Panc1 (cell line): Measurements from ENCODE around the gene ACSL5. TPM values are rescaled to one million over a fixed set of nuclear protein-coding genes. Genes with fewer than 3 reads are reported as not detected.
A peak's percentile ranks its signal among the peaks of the same experiment; 100 is the strongest.

Experiments
- ATAC-seq: fragments of 200-7000 bp; cut with Tn5 transposase; 2 replicates; pipeline ENCODE4 v1.9.1; 2020; ENCODE audit warnings: mild to moderate bottlenecking, moderate library complexity
- BruUV-seq: library from RNA; stranded (reverse); fragments of 400-500 nt; replicated peaks from 2 replicates; lab custom pipeline; 2021; lab: Mats Ljungman, UMichigan
- CTCF ChIA-PET: fragments of 300-600 bp; sonication (Branson Sonifier 250); formaldehyde crosslinking; loops from one replicate; lab custom pipeline; 2022; ENCODE audit warnings: antibody characterized with exemption; lab: Charles Lee
- POLR2A ChIA-PET: fragments of 300-600 bp; sonication (Branson Sonifier 250); formaldehyde crosslinking; loops from one replicate; lab custom pipeline; 2022; ENCODE audit warnings: antibody characterized with exemption; lab: Charles Lee
- DNase-seq: peaks from one replicate; pipeline ENCODE4 v3.0.0-alpha.2; 2010; ENCODE audit warnings: low read depth, low spot score
- H3K27ac ChIP-seq: 2 replicates; pipeline ENCODE4 v1.5.1; 2011; ENCODE audit warnings: mild to moderate bottlenecking, low read length, inconsistent platforms
- H3K27me3 ChIP-seq: fragments of 200-500 bp; sonication (Bioruptor generic); 2 replicates; pipeline ENCODE4 v1.6.0; 2014; ENCODE audit warnings: low read length, inconsistent platforms; ENCODE audit not compliant: control insufficient read depth, insufficient read depth
- H3K36me3 ChIP-seq: fragments of 200-500 bp; sonication (Bioruptor generic); 2 replicates; pipeline ENCODE4 v1.5.1; 2014; ENCODE audit warnings: inconsistent platforms, mild to moderate bottlenecking, low read length, moderate library complexity; ENCODE audit not compliant: control insufficient read depth, insufficient read depth
- H3K4me1 ChIP-seq: 2 replicates; pipeline ENCODE4 v1.5.1; 2011; ENCODE audit warnings: inconsistent platforms, mild to moderate bottlenecking, low read length, moderate library complexity; ENCODE audit not compliant: control insufficient read depth, insufficient read depth
- H3K4me3 ChIP-seq, 2 experiments: 2 replicates each; pipeline ENCODE4 v1.5.1; 2011 to 2012; ENCODE audit warnings: low read depth in 2 of 2, low read length in 2 of 2, mild to moderate bottlenecking in 2 of 2, inconsistent platforms in 1 of 2, moderate library complexity in 1 of 2
- H3K9me3 ChIP-seq: fragments of 200-500 bp; sonication (Bioruptor generic); 2 replicates; pipeline ENCODE4 v1.5.1; 2014; ENCODE audit warnings: low read depth, mild to moderate bottlenecking, inconsistent platforms, low read length, moderate library complexity; ENCODE audit not compliant: control insufficient read depth, insufficient read depth
- CTCF ChIP-seq: fragments of 450-650 bp; IDR thresholded peaks from 2 replicates; pipeline ENCODE4 v1.5.1; 2017; ENCODE audit warnings: mild to moderate bottlenecking
- POLR2AphosphoS5 ChIP-seq: IDR thresholded peaks from 2 replicates; pipeline ENCODE4 v1.6.1; 2012; ENCODE audit warnings: mild to moderate bottlenecking, low read depth, low read length, moderate library complexity
- REST ChIP-seq, 2 experiments: IDR thresholded peaks; 2 replicates each; pipeline ENCODE4 v1.6.1; 2011 to 2012; ENCODE audit warnings: low read depth in 2 of 2, control low read depth in 1 of 2, low read length in 1 of 2, mild to moderate bottlenecking in 1 of 2, moderate library complexity in 1 of 2; ENCODE audit not compliant: insufficient read depth in 1 of 2
- SIN3A ChIP-seq: IDR thresholded peaks from 2 replicates; pipeline ENCODE4 v1.6.1; 2012; ENCODE audit warnings: low read depth, mild to moderate bottlenecking, low read length, moderate library complexity, borderline replicate concordance; ENCODE audit not compliant: insufficient read depth
- TCF7L2 ChIP-seq: IDR thresholded peaks from 2 replicates; pipeline ENCODE4 v1.6.1; 2011; ENCODE audit warnings: mild to moderate bottlenecking, low read depth, low read length, inconsistent platforms
- in situ Hi-C: cut with HindIII; loops from 2 replicates; pipeline ENCODE4 v1.10.0; 2016; ENCODE audit warnings: low sequenced_read_pairs, low pct_unique_long_range_greater_than_20kb
- intact Hi-C: fragments of 100-400 bp; cut with micrococcal nuclease; formaldehyde crosslinking; loops from one replicate; pipeline ENCODE4 v1.10.0; 2022; ENCODE audit not compliant: unreplicated experiment
- total RNA-seq: library from RNA; stranded (reverse); gene quantifications from one replicate; pipeline ENCODE4 v1.2.1, GENCODE V29; 2021; ENCODE audit not compliant: unreplicated experiment

The ACSL5 gene
- total RNA-seq, 1 experiment from 2014 or later = 2.4 TPM

- ChIA-PET POLR2A (no interaction called here), CTCF (interaction anchor here (0.5 kb wide), 1 partner anchor 40 kb away, joined by 10 read pairs; no protein-coding TSS in a partner anchor)
- no peak for ATAC-seq
- Histone ChIP-seq H3K4me1 (no peaks in the 10 kb centered on the region), H3K27me3 (no peaks in the 10 kb centered on the region), H3K27ac (no peak overlapping the region), H3K9me3 (peaks cover 10% of the 10 kb centered on the region; the same call in 1 of the 2 replicates), H3K4me3 (no peak overlapping the region), H3K36me3 (no peaks in the 10 kb centered on the region)
- BruUV-seq = no TSS peak
- in situ Hi-C loops (no loop called here), intact Hi-C loops (no loop called here)
- DNase-seq = no peak
- TF ChIP-seq REST (IDR thresholded peaks at IDR 0.05; ENCODE audit: insufficient read depth in 1 of 2, low read depth in 2 of 2, low read length in 1 of 2) (no peak), POLR2AphosphoS5 (no peak), TCF7L2 (no peak), SIN3A (no peak), CTCF (peak; percentile 40; the same call in 1 of the 2 replicates)
These were observed 82.6 kb downstream of the ACSL5 start for GRCh38 chr10:112456533-112456932.

- no peak for TF ChIP-seq SIN3A
- no peak for TF ChIP-seq CTCF
- TF ChIP-seq POLR2AphosphoS5 = no peak
- intact Hi-C loops = no loop called here
- Histone ChIP-seq H3K27me3 (no peaks in the 10 kb centered on the region), H3K27ac (peak overlapping the region; percentile 70; the same call in 1 of the 2 replicates), H3K4me3 (no peak overlapping the region), H3K4me1 (no peaks in the 10 kb centered on the region), H3K36me3 (peaks cover 7% of the 10 kb centered on the region; the same call in 1 of the 2 replicates), H3K9me3 (no peaks in the 10 kb centered on the region)
- BruUV-seq = no TSS peak
- in situ Hi-C loops = no loop called here
- CTCF ChIA-PET = no interaction called here
- ATAC-seq = no peak
- no peak for DNase-seq
- POLR2A ChIA-PET = no interaction called here
These were observed 86.5 kb downstream of the ACSL5 start for GRCh38 chr10:112460366-112460765.
